Measurements from ENCODE around the gene EPB41L2. TPM values are rescaled to one million over a fixed set of nuclear protein-coding genes. Genes with fewer than 3 reads are reported as not detected.

EPB41L2 gene
- total RNA-seq, 2 donors from 2014 or later: 160 to 189 TPM

DNA sequence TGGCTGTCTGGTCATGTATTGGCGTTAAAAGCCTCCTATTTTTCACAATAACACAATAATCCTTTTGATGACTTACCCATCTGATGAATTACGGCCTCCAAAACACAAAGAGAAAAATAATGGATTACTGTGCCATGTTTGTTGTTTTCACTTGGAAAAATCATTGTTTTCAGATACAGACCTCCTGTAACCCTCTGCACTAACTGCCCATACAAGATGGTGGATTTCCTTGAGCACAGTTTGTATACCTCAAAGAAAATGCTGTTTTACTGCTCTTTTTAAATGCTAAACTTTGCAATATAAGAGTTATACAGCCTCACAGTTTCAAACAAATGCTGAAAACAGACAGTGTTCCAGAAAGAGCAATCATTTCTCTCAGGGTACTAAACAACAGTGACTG lies 174.8 kb downstream of the EPB41L2 start:
- H3K36me3 ChIP-seq (ENCODE audit: control insufficient read depth, insufficient read depth, low read length): peaks cover 42% of the 10 kb centered on the region
- H3K36me3 Mint-ChIP-seq (ENCODE audit: low read depth): peaks cover 23% of the 10 kb centered on the region
- H3K27ac ChIP-seq (ENCODE audit: low read depth, low read length): no peak overlapping the region
- H3K4me1 ChIP-seq (ENCODE audit: control insufficient read depth, insufficient read depth, low read length): no peaks in the 10 kb centered on the region
- H3K9me3 ChIP-seq (ENCODE audit: control insufficient read depth, low read length): no peaks in the 10 kb centered on the region
- H3K27ac Mint-ChIP-seq: no peak overlapping the region
- H3K9ac ChIP-seq (ENCODE audit: extremely low read depth, low read length, poor library complexity, severe bottlenecking): no peak overlapping the region
- no peaks in the 10 kb centered on the region for H3K27me3 ChIP-seq (ENCODE audit: control insufficient read depth, insufficient read depth, low read length, poor library complexity, severe bottlenecking)
- H3K4me3 Mint-ChIP-seq: no peak overlapping the region
- TF ChIP-seq, protein P1, sequence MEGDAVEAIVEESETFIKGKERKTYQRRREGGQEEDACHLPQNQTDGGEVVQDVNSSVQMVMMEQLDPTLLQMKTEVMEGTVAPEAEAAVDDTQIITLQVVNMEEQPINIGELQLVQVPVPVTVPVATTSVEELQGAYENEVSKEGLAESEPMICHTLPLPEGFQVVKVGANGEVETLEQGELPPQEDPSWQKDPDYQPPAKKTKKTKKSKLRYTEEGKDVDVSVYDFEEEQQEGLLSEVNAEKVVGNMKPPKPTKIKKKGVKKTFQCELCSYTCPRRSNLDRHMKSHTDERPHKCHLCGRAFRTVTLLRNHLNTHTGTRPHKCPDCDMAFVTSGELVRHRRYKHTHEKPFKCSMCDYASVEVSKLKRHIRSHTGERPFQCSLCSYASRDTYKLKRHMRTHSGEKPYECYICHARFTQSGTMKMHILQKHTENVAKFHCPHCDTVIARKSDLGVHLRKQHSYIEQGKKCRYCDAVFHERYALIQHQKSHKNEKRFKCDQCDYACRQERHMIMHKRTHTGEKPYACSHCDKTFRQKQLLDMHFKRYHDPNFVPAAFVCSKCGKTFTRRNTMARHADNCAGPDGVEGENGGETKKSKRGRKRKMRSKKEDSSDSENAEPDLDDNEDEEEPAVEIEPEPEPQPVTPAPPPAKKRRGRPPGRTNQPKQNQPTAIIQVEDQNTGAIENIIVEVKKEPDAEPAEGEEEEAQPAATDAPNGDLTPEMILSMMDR (conservative IDR thresholded peaks at IDR 0.05): no peak
- H3K4me3 ChIP-seq (ENCODE audit: low read length): no peak overlapping the region
- no peak for DNase-seq
- H3K9me3 Mint-ChIP-seq: no peaks in the 10 kb centered on the region
- peaks cover 2% of the 10 kb centered on the region for H3K4me1 Mint-ChIP-seq
- H3K27me3 Mint-ChIP-seq (ENCODE audit: insufficient read depth): no peaks in the 10 kb centered on the region
- WGBS, 2 experiments (ENCODE audit: insufficient coverage in 1 of 2, insufficient read length in 1 of 2): 100% methylated on average over 2 of the region's 2 CpGs; no CpG with 5 or more reads in 1 of the 2 experiments

DNA sequence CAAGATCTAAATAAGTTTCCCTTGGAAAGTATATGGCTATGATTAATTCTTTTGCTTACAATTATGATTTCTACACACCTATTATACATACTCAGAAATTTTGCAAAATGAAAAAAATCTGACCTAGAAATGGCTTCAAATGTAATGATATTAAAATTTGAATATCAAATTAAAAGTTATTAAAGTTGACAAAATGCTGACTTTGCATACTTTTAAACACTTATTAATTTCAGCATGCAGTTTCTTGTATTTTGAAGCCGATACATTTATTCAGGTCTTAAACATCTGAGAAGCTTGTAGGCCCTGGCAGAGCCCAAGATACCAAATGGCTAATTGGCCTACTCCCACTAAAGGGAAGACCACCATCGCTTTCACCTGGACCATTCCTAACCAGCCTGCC lies 176.1 kb downstream of the EPB41L2 start:
- 98 to 100% methylated on average over 2 of the region's 2 CpGs for WGBS, 2 experiments (ENCODE audit: insufficient coverage in 1 of 2, insufficient read length in 1 of 2)
- TF ChIP-seq, protein P1 (conservative IDR thresholded peaks at IDR 0.05): no peak
- H3K9ac ChIP-seq (ENCODE audit: extremely low read depth, low read length, poor library complexity, severe bottlenecking): no peak overlapping the region
- no peaks in the 10 kb centered on the region for H3K27me3 ChIP-seq (ENCODE audit: control insufficient read depth, insufficient read depth, low read length, poor library complexity, severe bottlenecking)
- Mint-ChIP-seq H3K27me3 (ENCODE audit: insufficient read depth) (no peaks in the 10 kb centered on the region), H3K9me3 (no peaks in the 10 kb centered on the region), H3K36me3 (ENCODE audit: low read depth) (peaks cover 29% of the 10 kb centered on the region), H3K4me3 (no peak overlapping the region), H3K4me1 (peaks cover 2% of the 10 kb centered on the region), H3K27ac (no peak overlapping the region)
- peaks cover 46% of the 10 kb centered on the region for H3K36me3 ChIP-seq (ENCODE audit: control insufficient read depth, insufficient read depth, low read length)
- DNase-seq: no peak
- H3K9me3 ChIP-seq (ENCODE audit: control insufficient read depth, low read length): no peaks in the 10 kb centered on the region
- no peaks in the 10 kb centered on the region for H3K4me1 ChIP-seq (ENCODE audit: control insufficient read depth, insufficient read depth, low read length)
- no peak overlapping the region for H3K27ac ChIP-seq (ENCODE audit: low read depth, low read length)
- H3K4me3 ChIP-seq (ENCODE audit: low read length): no peak overlapping the region

DNA sequence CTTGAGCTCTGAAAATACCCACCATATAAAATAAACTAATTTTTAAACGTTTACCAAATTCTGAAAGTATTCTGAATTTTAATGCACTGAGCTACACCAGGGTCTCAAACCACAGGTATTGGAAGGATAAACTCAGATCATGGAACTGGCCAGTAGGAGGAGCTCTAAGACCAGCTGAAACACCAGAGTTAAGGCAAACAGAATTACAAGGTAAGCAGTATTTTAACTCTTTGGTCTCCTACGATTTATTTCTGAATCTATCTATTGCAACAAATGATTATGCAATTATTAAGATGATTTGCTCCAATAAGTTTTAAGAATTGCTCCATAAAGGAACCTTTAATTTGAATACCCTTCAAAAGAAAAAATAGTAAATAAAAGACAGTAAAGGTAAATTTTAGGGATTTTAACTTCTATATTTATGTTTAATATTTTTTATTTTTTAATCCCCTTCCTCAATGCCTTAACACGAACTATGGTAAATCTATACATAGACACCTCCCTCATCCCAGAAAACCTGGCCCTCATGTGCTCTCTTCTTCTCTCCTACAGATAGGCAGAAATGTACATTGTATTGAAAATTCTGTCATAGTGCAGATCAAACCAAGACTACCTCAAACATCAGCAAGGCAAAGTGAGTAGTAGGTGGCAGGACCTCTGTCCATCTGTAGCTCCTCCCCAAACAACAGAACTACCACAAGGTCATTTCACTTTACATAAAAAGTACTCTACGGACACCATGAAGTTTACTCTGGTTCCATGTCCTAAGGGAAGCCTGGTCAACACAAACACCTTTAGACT lies 177.5 kb downstream of the EPB41L2 start:
- TF ChIP-seq, protein P1 (conservative IDR thresholded peaks at IDR 0.05): peak; percentile 95
- peak; percentile 91 for DNase-seq
- H3K27ac Mint-ChIP-seq: no peak overlapping the region

More for the DNA sequence above, 177.5 kb downstream of the EPB41L2 start:
- H3K4me3 Mint-ChIP-seq: no peak overlapping the region
- WGBS, 2 experiments (ENCODE audit: insufficient coverage in 1 of 2, insufficient read length in 1 of 2): 0 to 38% methylated on average over 1 to 3 of the region's 4 CpGs
- H3K9me3 ChIP-seq (ENCODE audit: control insufficient read depth, low read length): no peaks in the 10 kb centered on the region
- H3K4me1 Mint-ChIP-seq: peaks cover 2% of the 10 kb centered on the region
- no peaks in the 10 kb centered on the region for H3K4me1 ChIP-seq (ENCODE audit: control insufficient read depth, insufficient read depth, low read length)
- H3K36me3 ChIP-seq (ENCODE audit: control insufficient read depth, insufficient read depth, low read length): peaks cover 46% of the 10 kb centered on the region
- H3K36me3 Mint-ChIP-seq (ENCODE audit: low read depth): peaks cover 27% of the 10 kb centered on the region
- no peak overlapping the region for H3K4me3 ChIP-seq (ENCODE audit: low read length)
- no peak overlapping the region for H3K9ac ChIP-seq (ENCODE audit: extremely low read depth, low read length, poor library complexity, severe bottlenecking)
- H3K27me3 ChIP-seq (ENCODE audit: control insufficient read depth, insufficient read depth, low read length, poor library complexity, severe bottlenecking): no peaks in the 10 kb centered on the region
- H3K27me3 Mint-ChIP-seq (ENCODE audit: insufficient read depth): no peaks in the 10 kb centered on the region
- H3K27ac ChIP-seq (ENCODE audit: low read depth, low read length): no peak overlapping the region
- H3K9me3 Mint-ChIP-seq: no peaks in the 10 kb centered on the region

Data from endodermal cell (in vitro differentiated cells).